Urinary bladder (tissue), 4 donors: ENCODE data around the gene PCGF1. TPM values are rescaled to one million over a fixed set of nuclear protein-coding genes. Genes with fewer than 3 reads are reported as not detected.
"Not testable (repeated sequence)": the region's sequence is repeated elsewhere in the genome, so short reads cannot be mapped to it uniquely, and the experiment has no call there.

Experiments
- DNase-seq: peaks from one replicate; pipeline ENCODE4 v3.0.0-alpha.2; 2015; ENCODE audit errors: extremely low spot score
- H3K27ac ChIP-seq: one replicate; pipeline ENCODE4 v1.5.1; 2013; ENCODE audit warnings: low read depth, mild to moderate bottlenecking, moderate library complexity
- H3K36me3 ChIP-seq: one replicate; pipeline ENCODE4 v1.6.1; 2013; ENCODE audit warnings: mild to moderate bottlenecking, moderate library complexity; ENCODE audit not compliant: insufficient read depth
- H3K4me1 ChIP-seq: one replicate; pipeline ENCODE4 v1.6.1; 2013; ENCODE audit warnings: mild to moderate bottlenecking, moderate library complexity; ENCODE audit not compliant: insufficient read depth
- H3K4me3 ChIP-seq: one replicate; pipeline ENCODE4 v1.5.1; 2013; ENCODE audit warnings: low read depth, low read length
- WGBS: extraction: QIAGEN DNeasy Blood & Tissue Kit; methylation state at CpG from one replicate; pipeline ENCODE4 v1.1.7; 2013; 5-methylcytosine and 5-hydroxymethylcytosine counted together
- polyA plus RNA-seq: library from polyadenylated mRNA; stranded (reverse); fragments of 200-250 nt; gene quantifications from one replicate; pipeline ENCODE4 v1.2.3, GENCODE V29; 2013
- total RNA-seq: library from RNA; depleted of rRNA; stranded (reverse); fragments of >200 nt; gene quantifications from one replicate; pipeline ENCODE4 v1.2.3, GENCODE V29; 2014
- donor health status: healthy with polysubstance abuse.
- donor health status: healthy.

PCGF1 gene
- total and polyA plus RNA-seq, 2 donors = 19.2 to 21.7 TPM

GRCh38 chr2:74493546-74493945 is 13.9 kb downstream of the PCGF1 start:
- Histone ChIP-seq H3K4me1 (no peaks in the 10 kb centered on the region), H3K27ac (no peak overlapping the region), H3K4me3 (no peak overlapping the region), H3K36me3 (peaks cover 17% of the 10 kb centered on the region)
- no peak for DNase-seq
- 92% methylated on average over 3 of the region's 3 CpGs for WGBS

- no peak for DNase-seq
- Histone ChIP-seq H3K27ac (no peak overlapping the region), H3K4me1 (no peaks in the 10 kb centered on the region), H3K36me3 (peaks cover 17% of the 10 kb centered on the region), H3K4me3 (no peak overlapping the region)
- WGBS = 94% methylated on average over 12 of the region's 12 CpGs
These were observed 15.6 kb downstream of the PCGF1 start for GRCh38 chr2:74491648-74492544.

- Histone ChIP-seq H3K36me3 (peaks cover 17% of the 10 kb centered on the region), H3K27ac (no peak overlapping the region), H3K4me1 (no peaks in the 10 kb centered on the region), H3K4me3 (no peak overlapping the region)
- no peak for DNase-seq
- WGBS = 90% methylated on average over 9 of the region's 9 CpGs
These were observed 17.6 kb downstream of the PCGF1 start for GRCh38 chr2:74489906-74490305.

GRCh38 chr2:74488643-74489481 is 18.6 kb downstream of the PCGF1 start:
- Histone ChIP-seq H3K36me3 (peaks cover 17% of the 10 kb centered on the region), H3K4me3 (no peak overlapping the region), H3K4me1 (no peaks in the 10 kb centered on the region), H3K27ac (no peak overlapping the region)
- WGBS = 87% methylated on average over 9 of the region's 9 CpGs
- no peak for DNase-seq

GRCh38 chr2:74486141-74486540 is 21.4 kb downstream of the PCGF1 start:
- Histone ChIP-seq H3K27ac (no peak overlapping the region), H3K36me3 (peaks cover 7% of the 10 kb centered on the region), H3K4me3 (no peak overlapping the region), H3K4me1 (peaks cover 6% of the 10 kb centered on the region)
- DNase-seq = no peak
- 98% methylated on average over 2 of the region's 2 CpGs for WGBS

- H3K4me1 ChIP-seq, H3K27ac ChIP-seq, H3K36me3 ChIP-seq, DNase-seq: not testable (repeated sequence)
- peak overlapping the region; percentile 76 for H3K4me3 ChIP-seq
- 78% methylated on average over 19 of the region's 19 CpGs for WGBS
These were observed 23.8 kb downstream of the PCGF1 start for GRCh38 chr2:74483675-74484164.

GRCh38 chr2:74482801-74483674 is 24.5 kb downstream of the PCGF1 start, which contains the start of the genes CCDC142 and TTC31:
CCDC142 (minus strand) TSS chr2:74482998; CDS start chr2:74482837, 161 bp downstream.
TTC31 (plus strand) TSS chr2:74483081; CDS start chr2:74483096, 15 bp downstream.
- Histone ChIP-seq H3K4me3 (peak within 1 kb of the TSS; percentile 76), H3K4me1 (peaks cover 6% of the 10 kb centered on the region), H3K36me3 (no peaks in the 10 kb centered on the region), H3K27ac (peak within 1 kb of the TSS; percentile 83)
- peak; percentile 92 for DNase-seq
- WGBS = under 1% methylated on average over 50 of the region's 50 CpGs

- Histone ChIP-seq H3K36me3 (no peaks in the 10 kb centered on the region), H3K27ac (peak overlapping the region; percentile 83), H3K4me3 (peak overlapping the region; percentile 76), H3K4me1 (peaks cover 6% of the 10 kb centered on the region)
- DNase-seq = no peak
- WGBS = 1% methylated on average over 80 of the region's 80 CpGs
These were observed 25.3 kb downstream of the PCGF1 start for GRCh38 chr2:74481961-74482800.

- no peak overlapping the region for H3K27ac ChIP-seq
- peak overlapping the region; percentile 76 for H3K4me3 ChIP-seq
- H3K4me1 ChIP-seq = peaks cover 6% of the 10 kb centered on the region
- WGBS = 58% methylated on average over 3 of the region's 3 CpGs
- H3K36me3 ChIP-seq = no peaks in the 10 kb centered on the region
- no peak for DNase-seq
These were observed 26.1 kb downstream of the PCGF1 start for GRCh38 chr2:74481431-74481830.

- Histone ChIP-seq H3K27ac (no peak overlapping the region), H3K4me1 (peaks cover 2% of the 10 kb centered on the region), H3K36me3 (peaks cover 2% of the 10 kb centered on the region), H3K4me3 (no peak overlapping the region)
- 86% methylated on average over 5 of the region's 5 CpGs for WGBS
- DNase-seq = no peak
These were observed 32.6 kb downstream of the PCGF1 start for GRCh38 chr2:74474899-74475298.

- 94% methylated on average over 6 of the region's 6 CpGs for WGBS
- H3K36me3 ChIP-seq = peaks cover 2% of the 10 kb centered on the region
- H3K4me1 ChIP-seq = peaks cover 2% of the 10 kb centered on the region
- DNase-seq = no peak
- no peak overlapping the region for H3K4me3 ChIP-seq
- H3K27ac ChIP-seq = no peak overlapping the region
These were observed 33.0 kb downstream of the PCGF1 start for GRCh38 chr2:74474481-74474880.

GRCh38 chr2:74472945-74473258 is 34.6 kb downstream of the PCGF1 start:
- Histone ChIP-seq H3K4me3 (peak overlapping the region; percentile 45), H3K4me1 (peaks cover 2% of the 10 kb centered on the region), H3K36me3 (peaks cover 2% of the 10 kb centered on the region), H3K27ac (peak overlapping the region; percentile 59)
- no peak for DNase-seq
- WGBS = 12% methylated on average over 7 of the region's 7 CpGs
